GM23338 (cell line): ENCODE measurements around the gene CHST15. TPM values are rescaled to one million over a fixed set of nuclear protein-coding genes. Genes with fewer than 3 reads are reported as not detected.

Experiments used
- ATAC-seq: fragments of 200-7000 bp; cut with Tn5 transposase; 3 replicates; pipeline ENCODE4 v1.9.1; 2020
- DNase-seq: peaks from one replicate; pipeline ENCODE4 v3.0.0-alpha.2; 2015; ENCODE audit warnings: low spot score
- H2AFZ ChIP-seq: fragments of 200-600 bp; sonication (generic); 2 replicates; pipeline ENCODE4 v1.8.0; 2016; ENCODE audit warnings: antibody characterized with exemption, mild to moderate bottlenecking, moderate library complexity
- H3F3A ChIP-seq: fragments of 200-600 bp; sonication (generic); replicated peaks from 2 replicates; pipeline ENCODE4 v1.8.0; 2017; ENCODE audit warnings: antibody characterized with exemption, mixed run types, low read depth
- H3K27ac ChIP-seq: fragments of 200-600 bp; sonication (generic); 2 replicates; pipeline ENCODE4 v1.6.1; 2016; ENCODE audit warnings: low read depth
- H3K27me3 ChIP-seq: fragments of 200-600 bp; sonication (generic); 2 replicates; pipeline ENCODE4 v1.8.0; 2016; ENCODE audit warnings: mild to moderate bottlenecking, mixed run types, moderate library complexity; ENCODE audit not compliant: insufficient read depth
- H3K36me3 ChIP-seq: fragments of 200-600 bp; sonication (generic); 2 replicates; pipeline ENCODE4 v1.8.0; 2016; ENCODE audit warnings: mild to moderate bottlenecking; ENCODE audit not compliant: insufficient read depth
- H3K4me1 ChIP-seq: fragments of 200-600 bp; sonication (generic); 2 replicates; pipeline ENCODE4 v1.8.0; 2016; ENCODE audit warnings: mild to moderate bottlenecking, moderate library complexity; ENCODE audit not compliant: insufficient read depth
- H3K4me2 ChIP-seq: fragments of 200-600 bp; sonication (generic); 2 replicates; pipeline ENCODE4 v1.7.1; 2017; ENCODE audit warnings: mixed run types
- H3K4me3 ChIP-seq: fragments of 200-600 bp; sonication (generic); 2 replicates; pipeline ENCODE4 v1.6.1; 2016; ENCODE audit warnings: mixed run types
- H3K79me2 ChIP-seq: fragments of 200-600 bp; sonication (generic); replicated peaks from 2 replicates; pipeline ENCODE4 v1.8.0; 2017; ENCODE audit warnings: mild to moderate bottlenecking; ENCODE audit not compliant: insufficient read depth
- H3K9me2 ChIP-seq: fragments of 200-600 bp; sonication (generic); 2 replicates; pipeline ENCODE4 v1.8.0; 2017; ENCODE audit not compliant: insufficient read depth
- H4K20me1 ChIP-seq: fragments of 200-600 bp; sonication (generic); replicated peaks from 2 replicates; pipeline ENCODE4 v1.8.0; 2017; ENCODE audit warnings: mild to moderate bottlenecking; ENCODE audit not compliant: insufficient read depth
- H3K27ac Mint-ChIP-seq: 2 replicates; pipeline ENCODE4 v1.8.0; 2020; ENCODE audit warnings: inconsistent platforms, mild to moderate bottlenecking, moderate library complexity, mixed read lengths
- H3K27me3 Mint-ChIP-seq: 3 replicates; pipeline ENCODE4 v1.8.0; 2022; ENCODE audit warnings: low read depth, mild to moderate bottlenecking, moderate library complexity, mixed read lengths, inconsistent platforms; ENCODE audit not compliant: insufficient read depth, poor library complexity
- H3K36me3 Mint-ChIP-seq: 3 replicates; pipeline ENCODE4 v1.8.0; 2021; ENCODE audit warnings: low read depth, mild to moderate bottlenecking, inconsistent platforms, moderate library complexity, mixed read lengths
- H3K4me1 Mint-ChIP-seq: 3 replicates; pipeline ENCODE4 v1.8.0; 2020; ENCODE audit warnings: mild to moderate bottlenecking, inconsistent platforms, mixed read lengths
- H3K4me3 Mint-ChIP-seq: 3 replicates; pipeline ENCODE4 v1.8.0; 2021; ENCODE audit warnings: moderate library complexity, mild to moderate bottlenecking, inconsistent platforms, mixed read lengths
- H3K9me3 Mint-ChIP-seq: 3 replicates; pipeline ENCODE4 v1.8.0; 2020; ENCODE audit warnings: moderate library complexity, mild to moderate bottlenecking, inconsistent platforms, mixed read lengths
- CREB1 ChIP-seq: fragments of 250-450 bp; sonication (Bioruptor Pico); IDR thresholded peaks from 2 replicates; pipeline ENCODE4 v1.5.0; 2020; ENCODE audit warnings: low read depth, mild to moderate bottlenecking, moderate library complexity
- CTCF ChIP-seq, 2 experiments: fragments of 200-600 bp in 1 of 2; sonication (generic) in 1 of 2; conservative IDR thresholded peaks; 2 replicates each; pipeline versions ENCODE4 v1.5.1 to v1.6.1; 2016 to 2017; ENCODE audit warnings: antibody characterized with exemption in 2 of 2, low read depth in 2 of 2, mild to moderate bottlenecking in 2 of 2, moderate library complexity in 1 of 2
- ETS1 ChIP-seq: IDR thresholded peaks from 2 replicates; pipeline ENCODE4 v1.6.1; 2016; ENCODE audit warnings: antibody characterized with exemption
- EZH2 ChIP-seq: fragments of 200-600 bp; sonication (generic); IDR thresholded peaks from one replicate; pipeline ENCODE4 v1.8.0; 2017; ENCODE audit warnings: antibody characterized with exemption, mild to moderate bottlenecking, low read depth; ENCODE audit not compliant: unreplicated experiment
- EZH2phosphoT487 ChIP-seq: fragments of 200-600 bp; sonication (generic); IDR thresholded peaks from one replicate; pipeline ENCODE4 v1.8.1; 2018; ENCODE audit warnings: antibody characterized with exemption; ENCODE audit not compliant: unreplicated experiment
- NANOG ChIP-seq: IDR thresholded peaks from 2 replicates; pipeline ENCODE4 v1.6.1; 2016; ENCODE audit warnings: antibody characterized with exemption, borderline replicate concordance
- STAT1 ChIP-seq: IDR thresholded peaks from one replicate; pipeline ENCODE4 v1.6.1; 2016; ENCODE audit warnings: antibody characterized with exemption; ENCODE audit not compliant: unreplicated experiment
- ZNF331 ChIP-seq: fragments of 250-450 bp; sonication (Bioruptor Pico); IDR thresholded peaks from 2 replicates; pipeline ENCODE4 v1.5.0; 2020; ENCODE audit warnings: low read depth, mild to moderate bottlenecking, moderate library complexity
- ZNF462 ChIP-seq: fragments of 250-450 bp; sonication (Bioruptor Pico); IDR thresholded peaks from 2 replicates; pipeline ENCODE4 v1.5.0; 2020; ENCODE audit warnings: mild to moderate bottlenecking, moderate library complexity
- polyA plus RNA-seq: library from polyadenylated mRNA; unstranded; fragments of >200 nt; fragmentation: Nextera tagmentation; extraction: Ambion mirVana; gene quantifications from 2 replicates; pipeline ENCODE4 v1.2.1, GENCODE V29; 2016
- total RNA-seq: library from RNA; depleted of rRNA; stranded (reverse); fragments of >200 nt; shearing (Covaris generic); gene quantifications from 2 replicates; pipeline ENCODE4 v1.2.3, GENCODE V29; 2014

The CHST15 gene
- total and polyA plus RNA-seq, 2 experiments from 2014 or later = 2.6 to 11.2 TPM

GRCh38 chr10:124131172-124131571 lies 37.8 kb upstream of the CHST15 start:
- ATAC-seq (no peak; the same call in 2 of the 3 replicates), DNase-seq (no peak)
- H3K27ac Mint-ChIP-seq = no peak overlapping the region
- no peaks in the 10 kb centered on the region for H3K36me3 Mint-ChIP-seq
- no peaks in the 10 kb centered on the region for H3K4me1 Mint-ChIP-seq
- H3K27me3 Mint-ChIP-seq = no peaks in the 10 kb centered on the region
- no peaks in the 10 kb centered on the region for H3K79me2 ChIP-seq
- no peak overlapping the region for H3K27ac ChIP-seq
- H4K20me1 ChIP-seq = no peaks in the 10 kb centered on the region
- H3K9me3 Mint-ChIP-seq = no peaks in the 10 kb centered on the region
- no peaks in the 10 kb centered on the region for H3K27me3 ChIP-seq
- TF ChIP-seq ZNF462 (CRISPR knock-in tag) = no peak
- TF ChIP-seq CREB1 = no peak
- TF ChIP-seq CTCF (conservative IDR thresholded peaks at IDR 0.05; ENCODE audit: low read depth in 2 of 2) = no peak
- TF ChIP-seq NANOG = no peak
- no peak for TF ChIP-seq EZH2
- TF ChIP-seq EZH2phosphoT487 = no peak
- TF ChIP-seq STAT1 = no peak
- no peak for TF ChIP-seq ZNF331 (CRISPR knock-in tag)
- TF ChIP-seq ETS1 = no peak
- no peak overlapping the region for H3K4me2 ChIP-seq
- no peaks in the 10 kb centered on the region for H3K9me2 ChIP-seq
- H3K4me3 Mint-ChIP-seq = no peak overlapping the region
- H3K4me1 ChIP-seq = no peaks in the 10 kb centered on the region
- no peaks in the 10 kb centered on the region for H3F3A ChIP-seq
- no peak overlapping the region for H2AFZ ChIP-seq
- H3K36me3 ChIP-seq = no peaks in the 10 kb centered on the region
- H3K4me3 ChIP-seq = no peak overlapping the region
